HG02852 (cell line): ENCODE data around the gene PGBD4.

Experiments used
- ATAC-seq: cut with Tn5 transposase; IDR thresholded peaks from one replicate; pipeline ENCODE4 v1.9.1; 2021; ENCODE audit warnings: mild to moderate bottlenecking, moderate library complexity; ENCODE audit not compliant: unreplicated experiment

Gene PGBD4

GRCh38 chr15:34101366-34102174, at the start of gene PGBD4, which contains the start of gene EMC7:
Gene PGBD4, plus strand, starts transcription at chr15:34102083. Its CDS starts 449 bp downstream, at chr15:34102532.
Gene EMC7, minus strand, starts transcription at chr15:34101862. Its CDS starts 23 bp downstream, at chr15:34101839.
- ATAC-seq: peak; percentile 99

GRCh38 chr15:34054081-34054707, 47.7 kb upstream of the PGBD4 start:
- no peak for ATAC-seq

- no peak for ATAC-seq
These were observed 45.9 kb upstream of the PGBD4 start for GRCh38 chr15:34055868-34056595.

GRCh38 chr15:34056911-34057310, 45.0 kb upstream of the PGBD4 start:
- no peak for ATAC-seq

- ATAC-seq: no peak
These were observed 42.4 kb upstream of the PGBD4 start for GRCh38 chr15:34059476-34059875.

- ATAC-seq: no peak
These were observed 41.9 kb upstream of the PGBD4 start for GRCh38 chr15:34059946-34060345.

GRCh38 chr15:34064438-34064837, 37.4 kb upstream of the PGBD4 start:
- no peak for ATAC-seq

GRCh38 chr15:34065261-34065660, 36.6 kb upstream of the PGBD4 start:
- ATAC-seq: no peak

GRCh38 chr15:34065941-34066340, 35.9 kb upstream of the PGBD4 start:
- ATAC-seq: no peak

- ATAC-seq: no peak
These were observed 31.9 kb upstream of the PGBD4 start for GRCh38 chr15:34070003-34070402.

- ATAC-seq: no peak
These were observed 25.1 kb upstream of the PGBD4 start for GRCh38 chr15:34076785-34077184.

GRCh38 chr15:34078900-34079299, 23.0 kb upstream of the PGBD4 start:
- no peak for ATAC-seq

- ATAC-seq: no peak
These were observed 22.0 kb upstream of the PGBD4 start for GRCh38 chr15:34079904-34080303.

- no peak for ATAC-seq
These were observed 17.8 kb upstream of the PGBD4 start for GRCh38 chr15:34084086-34084485.

GRCh38 chr15:34085746-34086145, 16.1 kb upstream of the PGBD4 start:
- no peak for ATAC-seq

GRCh38 chr15:34099914-34100313, 2.0 kb upstream of the PGBD4 start:
- no peak for ATAC-seq

- no peak for ATAC-seq
These were observed 467 bp downstream of the PGBD4 start for GRCh38 chr15:34102175-34102925.

GRCh38 chr15:34106423-34106822, 4.5 kb downstream of the PGBD4 start:
- ATAC-seq: no peak

GRCh38 chr15:34107315-34107714, 5.4 kb downstream of the PGBD4 start:
- ATAC-seq: no peak

- ATAC-seq: no peak
These were observed 8.1 kb downstream of the PGBD4 start for GRCh38 chr15:34109797-34110663.
